ENCODE results near the gene MCRIP2.

Gene MCRIP2

GRCh38 chr16:616733-617586 lies 24.7 kb upstream of the MCRIP2 start:
- DNase-seq, result no peak

- DNase-seq, result no peak
Observed at GRCh38 chr16:617855-618254, 23.8 kb upstream of the MCRIP2 start.

- peak in 1 of 14 donors; percentile 91 for DNase-seq
Observed at GRCh38 chr16:619476-620100, 22.0 kb upstream of the MCRIP2 start.

- peak in 1 of 14 donors; percentile 72 for DNase-seq
Observed at GRCh38 chr16:620700-621525, 20.7 kb upstream of the MCRIP2 start.

- peak in 1 of 14 donors; percentile 78 for DNase-seq
Observed at GRCh38 chr16:621526-622105, 20.0 kb upstream of the MCRIP2 start.

GRCh38 chr16:622920-623280 lies 18.7 kb upstream of the MCRIP2 start:
- DNase-seq, result no peak

GRCh38 chr16:624526-625070 lies 17.0 kb upstream of the MCRIP2 start:
- no peak for DNase-seq

GRCh38 chr16:625117-625976 lies 16.3 kb upstream of the MCRIP2 start:
- no peak for DNase-seq

GRCh38 chr16:625977-626765 lies 15.5 kb upstream of the MCRIP2 start:
- DNase-seq, result no peak

- peak in 2 of 14 donors; percentile 2 to 59 for DNase-seq
Observed at GRCh38 chr16:626787-627453, 14.7 kb upstream of the MCRIP2 start.

GRCh38 chr16:627454-628239 lies 14.0 kb upstream of the MCRIP2 start:
- no peak for DNase-seq

GRCh38 chr16:628321-629061 lies 13.1 kb upstream of the MCRIP2 start:
- DNase-seq, result no peak

- peak in 1 of 14 donors; percentile 66 for DNase-seq
Observed at GRCh38 chr16:629185-629832, 12.3 kb upstream of the MCRIP2 start.

GRCh38 chr16:629833-630248 lies 11.8 kb upstream of the MCRIP2 start:
- no peak for DNase-seq

- no peak for DNase-seq
Observed at GRCh38 chr16:630249-630814, 11.3 kb upstream of the MCRIP2 start.

GRCh38 chr16:630815-631405 lies 10.7 kb upstream of the MCRIP2 start, which contains the start of gene WFIKKN1:
Gene WFIKKN1, plus strand, starts transcription at chr16:630985. Its CDS starts 269 bp downstream, at chr16:631254.
- DNase-seq, result no peak

- DNase-seq, result no peak
Observed at GRCh38 chr16:631808-632358, 9.7 kb upstream of the MCRIP2 start.

All from C1 segment of cervical spinal cord (tissue), 14 donors.